ENCODE measurements around the gene POLR1D.

DNA sequence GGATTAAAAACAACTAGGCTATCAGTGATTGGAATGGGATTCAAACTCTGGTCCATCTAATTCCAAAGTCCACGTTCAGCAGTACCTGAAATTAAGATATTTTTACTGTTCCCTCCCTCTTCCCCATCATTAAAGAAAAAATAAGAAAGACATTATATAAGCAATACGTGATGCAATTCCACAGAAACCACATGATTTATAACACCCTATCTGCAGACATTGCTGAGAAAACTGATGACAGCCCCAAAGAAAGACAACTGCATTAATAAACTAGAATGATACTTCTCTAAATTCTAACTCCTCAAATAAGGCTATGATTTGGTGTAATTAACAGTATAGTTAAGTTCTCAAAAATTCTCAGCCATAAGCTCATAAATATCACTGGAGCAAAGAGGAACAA is 20.5 kb upstream of the POLR1D start:
- TF ChIP-seq, protein P1, sequence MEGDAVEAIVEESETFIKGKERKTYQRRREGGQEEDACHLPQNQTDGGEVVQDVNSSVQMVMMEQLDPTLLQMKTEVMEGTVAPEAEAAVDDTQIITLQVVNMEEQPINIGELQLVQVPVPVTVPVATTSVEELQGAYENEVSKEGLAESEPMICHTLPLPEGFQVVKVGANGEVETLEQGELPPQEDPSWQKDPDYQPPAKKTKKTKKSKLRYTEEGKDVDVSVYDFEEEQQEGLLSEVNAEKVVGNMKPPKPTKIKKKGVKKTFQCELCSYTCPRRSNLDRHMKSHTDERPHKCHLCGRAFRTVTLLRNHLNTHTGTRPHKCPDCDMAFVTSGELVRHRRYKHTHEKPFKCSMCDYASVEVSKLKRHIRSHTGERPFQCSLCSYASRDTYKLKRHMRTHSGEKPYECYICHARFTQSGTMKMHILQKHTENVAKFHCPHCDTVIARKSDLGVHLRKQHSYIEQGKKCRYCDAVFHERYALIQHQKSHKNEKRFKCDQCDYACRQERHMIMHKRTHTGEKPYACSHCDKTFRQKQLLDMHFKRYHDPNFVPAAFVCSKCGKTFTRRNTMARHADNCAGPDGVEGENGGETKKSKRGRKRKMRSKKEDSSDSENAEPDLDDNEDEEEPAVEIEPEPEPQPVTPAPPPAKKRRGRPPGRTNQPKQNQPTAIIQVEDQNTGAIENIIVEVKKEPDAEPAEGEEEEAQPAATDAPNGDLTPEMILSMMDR (IDR thresholded peaks at IDR 0.05; ENCODE audit: low read depth, low read length) = no peak
- no peak for TF ChIP-seq EZH2phosphoT487 (IDR thresholded peaks at IDR 0.05; ENCODE audit: low read depth)

Data from OCI-LY3 (cell line).